ENCODE data around the gene CYP8B1. TPM values are rescaled to one million over a fixed set of nuclear protein-coding genes. Genes with fewer than 3 reads are reported as not detected.

Gene CYP8B1
- total and polyA plus RNA-seq, 9 of the 15 experiments (the other 6 are each of a cell fraction or from before 2014, with no cell fraction given) = 0.04 TPM; not detected in 8

DNA sequence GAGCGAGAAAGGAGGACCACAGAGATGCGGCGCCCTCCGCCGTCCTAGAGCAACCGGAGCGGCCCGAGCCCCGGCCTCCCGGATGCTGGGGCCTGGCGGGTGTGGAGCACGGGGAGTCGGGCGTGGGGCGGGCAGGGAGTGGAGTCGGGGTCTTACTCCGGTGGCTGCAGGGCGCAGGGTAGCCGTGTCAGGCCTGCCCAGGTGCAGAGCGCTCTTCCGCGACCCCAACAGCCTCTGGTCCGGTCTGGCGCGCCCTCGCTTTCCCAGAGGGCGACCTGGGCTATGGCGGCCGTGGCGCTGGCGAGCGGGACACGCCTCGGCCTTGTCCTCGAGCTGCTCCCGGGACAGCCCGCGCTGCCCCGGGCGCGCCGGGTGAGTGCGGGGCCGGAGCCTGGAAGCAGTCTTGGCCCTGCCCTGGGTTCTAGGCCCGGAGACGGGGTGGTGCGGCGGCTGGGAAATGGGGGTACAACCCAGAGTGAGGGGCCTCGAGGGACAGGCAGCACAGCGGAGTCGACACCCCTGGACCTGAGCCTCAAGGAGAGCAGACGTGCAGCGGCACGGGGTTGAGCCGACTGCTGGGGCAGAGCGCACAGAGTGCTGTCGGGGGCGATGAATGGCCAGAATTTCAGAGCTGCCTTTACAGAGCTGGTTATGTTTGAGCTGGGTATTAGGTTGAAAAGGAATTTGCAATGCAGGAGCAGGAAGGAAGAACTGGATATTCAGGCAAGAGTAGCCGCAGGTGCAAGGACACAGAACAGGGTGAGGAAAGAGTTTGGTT lies 30.6 kb upstream of the CYP8B1 start, which contains the start of gene ZNF662:
ZNF662 (plus strand) TSS at position 73 of the 778 bp plus-strand sequence. CDS start 1,973 bp downstream, outside the sequence.
- Histone ChIP-seq H3K9me1 (ENCODE audit: control insufficient read depth, insufficient read depth, low read length) (no peaks in the 10 kb centered on the region), H3K79me2 (ENCODE audit: control insufficient read depth, insufficient read depth, low read length) (no peaks in the 10 kb centered on the region), H2AFZ (ENCODE audit: low read depth, low read length) (peak within 1 kb of the TSS; percentile 33; the same call in 1 of the 2 replicates), H3K27ac (ENCODE audit: extremely low read depth, low read depth, low read length) (no peak within 1 kb of the TSS), H3K9me3 (replicated peaks; ENCODE audit: control insufficient read depth, insufficient read depth, low read depth, low read length) (no peaks in the 10 kb centered on the region), H3K36me3 (ENCODE audit: control insufficient read depth, insufficient read depth, low read length) (no peaks in the 10 kb centered on the region), H3K4me1 (replicated peaks in 1 of 2; ENCODE audit: control insufficient read depth in 2 of 2, insufficient read depth in 2 of 2, low read length in 2 of 2) (peaks cover 0 to 14% of the 10 kb centered on the region in 2 experiments; a peak in 2 of 5 replicates), H4K20me1 (replicated peaks; ENCODE audit: control insufficient read depth, insufficient read depth, low read length) (0 out of 2 replicates have a peak, but pooled peaks cover 4% of the 10 kb centered on the region), H3K4me2 (ENCODE audit: insufficient read depth, low read length) (no peak within 1 kb of the TSS), H3K9ac (ENCODE audit: insufficient read depth in 1 of 2, low read depth in 2 of 2, low read length in 2 of 2) (no peak within 1 kb of the TSS), H3K27me3 (ENCODE audit: control insufficient read depth in 2 of 2, insufficient read depth in 2 of 2, low read length in 2 of 2) (peaks cover 30 to 33% of the 10 kb centered on the region in 2 experiments), H3K4me3 (no peak within 1 kb of the TSS)
- ATAC-seq (peak; percentile 66), FAIRE-seq (no peak), DNase-seq (ENCODE audit: extremely low read depth in 1 of 4, low spot score in 3 of 4) (no peak)
- ChIA-PET POLR2A (no interaction called here), CTCF (ENCODE audit: low intra/inter-chr PET ratio) (no interaction called here)
- no TSS peak for BruUV-seq (replicated peaks)
- in situ Hi-C loops (cut with MboI) = no loop called here
- WGBS (ENCODE audit: insufficient coverage, low coverage, missing lambda C conversion rate) = 5% methylated on average over 53 of the region's 59 CpGs
- intact Hi-C loops (cut with micrococcal nuclease) = no loop called here
- no peak for TF ChIP-seq COPS2 (conservative IDR thresholded peaks at IDR 0.05)
- TF ChIP-seq ARID2 (IDR thresholded peaks at IDR 0.05) = no peak
- TF ChIP-seq SIX5 (IDR thresholded peaks at IDR 0.05; ENCODE audit: borderline replicate concordance in 1 of 2, insufficient read depth in 1 of 2, low read depth in 1 of 2, low read length in 2 of 2) = no peak
- TF ChIP-seq, protein P1, sequence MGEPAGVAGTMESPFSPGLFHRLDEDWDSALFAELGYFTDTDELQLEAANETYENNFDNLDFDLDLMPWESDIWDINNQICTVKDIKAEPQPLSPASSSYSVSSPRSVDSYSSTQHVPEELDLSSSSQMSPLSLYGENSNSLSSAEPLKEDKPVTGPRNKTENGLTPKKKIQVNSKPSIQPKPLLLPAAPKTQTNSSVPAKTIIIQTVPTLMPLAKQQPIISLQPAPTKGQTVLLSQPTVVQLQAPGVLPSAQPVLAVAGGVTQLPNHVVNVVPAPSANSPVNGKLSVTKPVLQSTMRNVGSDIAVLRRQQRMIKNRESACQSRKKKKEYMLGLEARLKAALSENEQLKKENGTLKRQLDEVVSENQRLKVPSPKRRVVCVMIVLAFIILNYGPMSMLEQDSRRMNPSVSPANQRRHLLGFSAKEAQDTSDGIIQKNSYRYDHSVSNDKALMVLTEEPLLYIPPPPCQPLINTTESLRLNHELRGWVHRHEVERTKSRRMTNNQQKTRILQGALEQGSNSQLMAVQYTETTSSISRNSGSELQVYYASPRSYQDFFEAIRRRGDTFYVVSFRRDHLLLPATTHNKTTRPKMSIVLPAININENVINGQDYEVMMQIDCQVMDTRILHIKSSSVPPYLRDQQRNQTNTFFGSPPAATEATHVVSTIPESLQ (CRISPR knock-in tag; IDR thresholded peaks at IDR 0.05) = no peak
- 0 out of 2 replicates have a peak, but pooled peaks have one; percentile 33 for TF ChIP-seq E2F3 (CRISPR knock-in tag; IDR thresholded peaks at IDR 0.05)
- TF ChIP-seq KDM1A (IDR thresholded peaks at IDR 0.05) = no peak
- TF ChIP-seq CC2D1A (IDR thresholded peaks at IDR 0.05) = no peak
- no peak for TF ChIP-seq ZC3H4 (CRISPR knock-in tag; IDR thresholded peaks at IDR 0.05; ENCODE audit: borderline replicate concordance)
- no peak for TF ChIP-seq DNMT1 (IDR thresholded peaks at IDR 0.05)
- TF ChIP-seq ASH1L (IDR thresholded peaks at IDR 0.05; ENCODE audit: borderline replicate concordance, low read depth, partially characterized antibody) = no peak
- no peak for TF ChIP-seq KLF16 (IDR thresholded peaks at IDR 0.05)
- TF ChIP-seq MBD2 (IDR thresholded peaks at IDR 0.05; ENCODE audit: borderline replicate concordance, low read depth) = no peak
- TF ChIP-seq, protein P2, sequence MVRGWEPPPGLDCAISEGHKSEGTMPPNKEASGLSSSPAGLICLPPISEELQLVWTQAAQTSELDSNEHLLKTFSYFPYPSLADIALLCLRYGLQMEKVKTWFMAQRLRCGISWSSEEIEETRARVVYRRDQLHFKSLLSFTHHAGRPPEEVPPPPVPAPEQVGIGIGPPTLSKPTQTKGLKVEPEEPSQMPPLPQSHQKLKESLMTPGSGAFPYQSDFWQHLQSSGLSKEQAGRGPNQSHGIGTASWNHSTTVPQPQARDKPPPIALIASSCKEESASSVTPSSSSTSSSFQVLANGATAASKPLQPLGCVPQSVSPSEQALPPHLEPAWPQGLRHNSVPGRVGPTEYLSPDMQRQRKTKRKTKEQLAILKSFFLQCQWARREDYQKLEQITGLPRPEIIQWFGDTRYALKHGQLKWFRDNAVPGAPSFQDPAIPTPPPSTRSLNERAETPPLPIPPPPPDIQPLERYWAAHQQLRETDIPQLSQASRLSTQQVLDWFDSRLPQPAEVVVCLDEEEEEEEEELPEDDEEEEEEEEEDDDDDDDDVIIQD (CRISPR knock-in tag; IDR thresholded peaks at IDR 0.05) = no peak
- TF ChIP-seq MAZ (CRISPR knock-in tag; conservative IDR thresholded peaks at IDR 0.05 in 1 of 2, IDR thresholded peaks at IDR 0.05 in 1 of 2) = peak in 1 of 2 experiments; percentile 50; a peak in 1 of 4 replicates
- TF ChIP-seq CBX2 (IDR thresholded peaks at IDR 0.05; ENCODE audit: insufficient read depth, low read length, poor library complexity, severe bottlenecking) = no peak
- TF ChIP-seq SMAD4 (CRISPR knock-in tag; conservative IDR thresholded peaks at IDR 0.05) = no peak
- TF ChIP-seq, protein P3, sequence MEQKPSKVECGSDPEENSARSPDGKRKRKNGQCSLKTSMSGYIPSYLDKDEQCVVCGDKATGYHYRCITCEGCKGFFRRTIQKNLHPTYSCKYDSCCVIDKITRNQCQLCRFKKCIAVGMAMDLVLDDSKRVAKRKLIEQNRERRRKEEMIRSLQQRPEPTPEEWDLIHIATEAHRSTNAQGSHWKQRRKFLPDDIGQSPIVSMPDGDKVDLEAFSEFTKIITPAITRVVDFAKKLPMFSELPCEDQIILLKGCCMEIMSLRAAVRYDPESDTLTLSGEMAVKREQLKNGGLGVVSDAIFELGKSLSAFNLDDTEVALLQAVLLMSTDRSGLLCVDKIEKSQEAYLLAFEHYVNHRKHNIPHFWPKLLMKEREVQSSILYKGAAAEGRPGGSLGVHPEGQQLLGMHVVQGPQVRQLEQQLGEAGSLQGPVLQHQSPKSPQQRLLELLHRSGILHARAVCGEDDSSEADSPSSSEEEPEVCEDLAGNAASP (IDR thresholded peaks at IDR 0.05) = no peak
- TF ChIP-seq L3MBTL2 (IDR thresholded peaks at IDR 0.05) = peak; percentile 74; the same call in 1 of the 2 replicates

Data from K562 (cell line).